ENCODE measurements around the gene LRMDA.

The LRMDA gene

GRCh38 chr10:75773813-75774782, 342.7 kb downstream of the LRMDA start:
- no peaks in the 10 kb centered on the region for H3K79me2 ChIP-seq (ENCODE audit: insufficient read depth, low read length)
- H3K9ac ChIP-seq (ENCODE audit: low read depth, low read length) = no peak overlapping the region
- no peaks in the 10 kb centered on the region for H3K4me1 ChIP-seq (ENCODE audit: insufficient read depth, low read length)
- no peak for ATAC-seq (ENCODE audit: insufficient read depth, low read depth)
- no peak overlapping the region for H3K27ac ChIP-seq (ENCODE audit: low read length)
- H4K20me1 ChIP-seq (ENCODE audit: insufficient read depth, low read length) = no peaks in the 10 kb centered on the region
- H3K9me3 ChIP-seq (ENCODE audit: insufficient read depth, low read length, severe bottlenecking) = no peaks in the 10 kb centered on the region
- DNase-seq = no peak
- no peaks in the 10 kb centered on the region for H3K27me3 ChIP-seq (ENCODE audit: insufficient read depth, low read length, poor library complexity)
- no peak for TF ChIP-seq EZH2 (IDR thresholded peaks at IDR 0.05; ENCODE audit: borderline replicate concordance, low read depth, low read length, severe bottlenecking)
- TF ChIP-seq, protein P1, sequence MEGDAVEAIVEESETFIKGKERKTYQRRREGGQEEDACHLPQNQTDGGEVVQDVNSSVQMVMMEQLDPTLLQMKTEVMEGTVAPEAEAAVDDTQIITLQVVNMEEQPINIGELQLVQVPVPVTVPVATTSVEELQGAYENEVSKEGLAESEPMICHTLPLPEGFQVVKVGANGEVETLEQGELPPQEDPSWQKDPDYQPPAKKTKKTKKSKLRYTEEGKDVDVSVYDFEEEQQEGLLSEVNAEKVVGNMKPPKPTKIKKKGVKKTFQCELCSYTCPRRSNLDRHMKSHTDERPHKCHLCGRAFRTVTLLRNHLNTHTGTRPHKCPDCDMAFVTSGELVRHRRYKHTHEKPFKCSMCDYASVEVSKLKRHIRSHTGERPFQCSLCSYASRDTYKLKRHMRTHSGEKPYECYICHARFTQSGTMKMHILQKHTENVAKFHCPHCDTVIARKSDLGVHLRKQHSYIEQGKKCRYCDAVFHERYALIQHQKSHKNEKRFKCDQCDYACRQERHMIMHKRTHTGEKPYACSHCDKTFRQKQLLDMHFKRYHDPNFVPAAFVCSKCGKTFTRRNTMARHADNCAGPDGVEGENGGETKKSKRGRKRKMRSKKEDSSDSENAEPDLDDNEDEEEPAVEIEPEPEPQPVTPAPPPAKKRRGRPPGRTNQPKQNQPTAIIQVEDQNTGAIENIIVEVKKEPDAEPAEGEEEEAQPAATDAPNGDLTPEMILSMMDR (IDR thresholded peaks at IDR 0.05; ENCODE audit: borderline replicate concordance, extremely low read depth, low read length, poor library complexity, severe bottlenecking) = no peak
- H3K4me3 ChIP-seq (ENCODE audit: low read depth in 1 of 2, low read length in 2 of 2) = no peak overlapping the region
- no peaks in the 10 kb centered on the region for H3K36me3 ChIP-seq (ENCODE audit: insufficient read depth, low read length)
- H2AFZ ChIP-seq (ENCODE audit: low read depth, low read length) = no peak overlapping the region
- no peak overlapping the region for H3K4me2 ChIP-seq (ENCODE audit: insufficient read depth, low read length)

DNA sequence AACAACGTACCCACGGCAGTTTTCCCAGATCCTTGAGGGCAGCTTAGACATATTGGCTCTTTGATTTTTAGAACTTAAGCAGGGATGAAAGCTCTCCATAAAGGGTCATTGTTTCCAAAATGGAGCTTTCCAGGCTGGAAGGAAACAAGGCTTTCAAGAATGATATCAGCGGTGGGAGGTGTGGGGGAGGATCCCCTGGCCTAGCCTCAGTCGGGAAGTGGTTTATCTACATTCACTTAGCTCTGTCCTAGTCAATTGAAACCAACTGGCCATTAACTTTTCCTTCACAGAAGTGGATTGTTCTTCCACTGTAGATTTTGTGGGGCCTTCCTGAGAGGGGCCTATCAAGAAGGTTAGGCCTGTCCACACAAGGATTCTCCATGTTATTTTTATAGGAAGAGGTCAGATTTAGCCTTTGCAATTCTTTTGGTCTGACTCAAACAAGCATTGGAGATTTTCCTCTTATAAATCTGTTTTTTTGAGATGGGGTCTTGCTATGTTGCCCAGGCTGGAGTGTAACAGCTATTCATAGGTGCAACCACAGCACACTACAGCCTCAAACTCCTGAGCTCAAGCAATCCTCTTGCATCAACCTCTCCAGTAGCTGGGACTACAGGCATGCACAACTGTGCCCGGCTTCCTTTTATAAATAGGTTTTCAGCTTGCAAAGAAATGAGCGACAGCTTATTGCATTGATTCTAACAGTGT, 343.5 kb downstream of the LRMDA start:
- H3K9me3 ChIP-seq (ENCODE audit: insufficient read depth, low read length, severe bottlenecking) = no peaks in the 10 kb centered on the region
- TF ChIP-seq, protein P1 (IDR thresholded peaks at IDR 0.05; ENCODE audit: borderline replicate concordance, extremely low read depth, low read length, poor library complexity, severe bottlenecking) = no peak
- no peak for TF ChIP-seq EZH2 (IDR thresholded peaks at IDR 0.05; ENCODE audit: borderline replicate concordance, low read depth, low read length, severe bottlenecking)
- H3K79me2 ChIP-seq (ENCODE audit: insufficient read depth, low read length) = no peaks in the 10 kb centered on the region
- no peak overlapping the region for H3K9ac ChIP-seq (ENCODE audit: low read depth, low read length)
- H3K4me3 ChIP-seq (ENCODE audit: low read depth in 1 of 2, low read length in 2 of 2) = no peak overlapping the region
- no peaks in the 10 kb centered on the region for H4K20me1 ChIP-seq (ENCODE audit: insufficient read depth, low read length)
- H3K27ac ChIP-seq (ENCODE audit: low read length) = no peak overlapping the region
- no peak overlapping the region for H3K4me2 ChIP-seq (ENCODE audit: insufficient read depth, low read length)
- no peak for DNase-seq
- H3K36me3 ChIP-seq (ENCODE audit: insufficient read depth, low read length) = no peaks in the 10 kb centered on the region
- no peaks in the 10 kb centered on the region for H3K27me3 ChIP-seq (ENCODE audit: insufficient read depth, low read length, poor library complexity)
- ATAC-seq (ENCODE audit: insufficient read depth, low read depth) = no peak
- no peaks in the 10 kb centered on the region for H3K4me1 ChIP-seq (ENCODE audit: insufficient read depth, low read length)
- H2AFZ ChIP-seq (ENCODE audit: low read depth, low read length) = no peak overlapping the region

DNA sequence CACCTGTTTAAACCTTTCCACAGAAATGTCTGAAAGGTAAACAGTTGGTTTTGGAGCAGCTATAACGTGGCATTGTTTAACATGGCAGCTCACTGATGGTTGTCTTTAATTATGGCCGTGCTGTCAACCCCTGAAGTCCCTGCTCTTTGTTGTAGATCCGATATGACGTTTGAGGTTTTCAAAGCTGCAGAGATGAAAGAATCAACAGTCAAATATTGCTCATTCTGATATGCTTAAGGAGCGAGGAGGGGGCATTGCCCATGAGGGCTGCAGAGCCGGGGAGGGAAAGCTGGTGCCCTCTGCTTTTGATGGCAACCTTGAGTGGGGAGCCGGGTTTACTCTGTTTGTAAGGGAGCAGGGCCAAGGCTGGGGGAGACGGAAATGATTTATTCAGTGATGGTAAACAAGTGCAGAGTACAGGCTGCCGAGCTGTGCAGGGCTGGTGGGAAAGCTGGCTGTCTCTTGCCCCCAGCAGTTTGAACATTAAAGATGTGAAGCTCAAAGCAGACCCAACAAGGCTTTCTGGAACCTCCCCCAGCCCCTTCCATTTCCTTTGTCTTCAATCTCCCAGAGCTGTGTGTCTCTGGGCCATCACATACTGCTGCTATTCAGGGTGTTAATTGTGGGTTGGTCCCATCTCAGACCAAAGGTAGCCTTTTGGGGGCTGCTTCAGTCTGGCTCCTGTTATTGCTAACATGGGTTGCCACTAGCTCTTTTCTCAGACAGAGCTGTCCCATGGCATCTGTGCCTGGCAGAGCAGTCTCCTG, 345.5 kb downstream of the LRMDA start:
- ATAC-seq (ENCODE audit: insufficient read depth, low read depth) = no peak
- Histone ChIP-seq H3K9me3 (ENCODE audit: insufficient read depth, low read length, severe bottlenecking) (no peaks in the 10 kb centered on the region), H3K27me3 (ENCODE audit: insufficient read depth, low read length, poor library complexity) (no peaks in the 10 kb centered on the region), H3K4me1 (ENCODE audit: insufficient read depth, low read length) (no peaks in the 10 kb centered on the region), H3K9ac (ENCODE audit: low read depth, low read length) (no peak overlapping the region), H2AFZ (ENCODE audit: low read depth, low read length) (no peak overlapping the region), H3K4me3 (ENCODE audit: low read depth in 1 of 2, low read length in 2 of 2) (no peak overlapping the region), H3K4me2 (ENCODE audit: insufficient read depth, low read length) (no peak overlapping the region), H4K20me1 (ENCODE audit: insufficient read depth, low read length) (no peaks in the 10 kb centered on the region), H3K27ac (ENCODE audit: low read length) (no peak overlapping the region), H3K79me2 (ENCODE audit: insufficient read depth, low read length) (no peaks in the 10 kb centered on the region), H3K36me3 (ENCODE audit: insufficient read depth, low read length) (no peaks in the 10 kb centered on the region)
- DNase-seq = no peak
- TF ChIP-seq EZH2 (IDR thresholded peaks at IDR 0.05; ENCODE audit: borderline replicate concordance, low read depth, low read length, severe bottlenecking) = no peak
- TF ChIP-seq, protein P1 (IDR thresholded peaks at IDR 0.05; ENCODE audit: borderline replicate concordance, extremely low read depth, low read length, poor library complexity, severe bottlenecking) = no peak

Data from DND-41 (cell line).